OCI-LY3 (cell line): ENCODE measurements around the gene ELANE.

Source experiments
- H2AFZ ChIP-seq: fragments of 200-600, 300-600 bp; shearing (Covaris generic); 2 replicates; pipeline ENCODE4 v1.6.0; 2014; ENCODE audit warnings: antibody characterized with exemption, low read depth, low read length
- H3K27ac ChIP-seq: fragments of 200-600, 300-600 bp; sonication (generic); 2 replicates; pipeline ENCODE4 v1.5.1; 2014; ENCODE audit warnings: mild to moderate bottlenecking, low read length, moderate library complexity, mixed read lengths
- H3K27me3 ChIP-seq: fragments of 200-600, 300-600 bp; sonication (generic); 2 replicates; pipeline ENCODE4 v1.6.1; 2014; ENCODE audit warnings: low read depth, low read length, mixed read lengths
- H3K36me3 ChIP-seq: fragments of 200-600, 300-600 bp; sonication (generic); replicated peaks from 2 replicates; pipeline ENCODE3; 2014; ENCODE audit warnings: low read depth, low read length, mixed read lengths
- H3K4me1 ChIP-seq: fragments of 300-600, 200-600 bp; sonication (generic); 2 replicates; pipeline ENCODE4 v1.6.1; 2014; ENCODE audit warnings: low read length, mixed read lengths
- H3K4me2 ChIP-seq: fragments of 200-600, 300-600 bp; sonication (generic); 2 replicates; pipeline ENCODE4 v1.6.1; 2014; ENCODE audit warnings: low read length, mixed read lengths
- H3K4me3 ChIP-seq: fragments of 300-600, 200-600 bp; sonication (generic); 2 replicates; pipeline ENCODE4 v1.5.1; 2014; ENCODE audit warnings: antibody characterized with exemption, mild to moderate bottlenecking, low read length, moderate library complexity
- H3K79me2 ChIP-seq: fragments of 300-600, 200-600 bp; shearing (Covaris generic); 2 replicates; pipeline ENCODE4 v1.6.1; 2014; ENCODE audit warnings: mild to moderate bottlenecking, low read length, mixed read lengths
- H3K9ac ChIP-seq: fragments of 300-600, 200-600 bp; shearing (Covaris generic); 2 replicates; pipeline ENCODE4 v1.6.0; 2014; ENCODE audit warnings: mild to moderate bottlenecking, low read length, moderate library complexity
- H3K9me3 ChIP-seq: fragments of 200-600, 300-600 bp; shearing (Covaris generic); 2 replicates; pipeline ENCODE4 v1.6.1; 2014; ENCODE audit warnings: low read length, mixed read lengths; ENCODE audit not compliant: insufficient read depth
- H4K20me1 ChIP-seq: fragments of 200-600, 300-600 bp; sonication (generic); 2 replicates; pipeline ENCODE4 v1.6.1; 2016; ENCODE audit warnings: low read length, mixed read lengths; ENCODE audit not compliant: insufficient read depth
- CTCF ChIP-seq: fragments of 200-600, 300-600 bp; sonication (generic); IDR thresholded peaks from 2 replicates; pipeline ENCODE4 v1.5.1; 2014; ENCODE audit warnings: antibody characterized with exemption, low read length, low read depth
- EZH2phosphoT487 ChIP-seq: fragments of 200-600 bp; shearing (Covaris generic); IDR thresholded peaks from 2 replicates; pipeline ENCODE4 v1.6.1; 2018; ENCODE audit warnings: antibody characterized with exemption, mixed run types, low read depth

The ELANE gene

GRCh38 chr19:858284-858683 lies 6.2 kb downstream of the ELANE start:
- Histone ChIP-seq H3K4me3 (no peak overlapping the region), H3K27me3 (no peaks in the 10 kb centered on the region), H3K79me2 (no peaks in the 10 kb centered on the region), H2AFZ (no peak overlapping the region), H3K4me1 (0 out of 2 replicates have a peak, but pooled peaks cover 1% of the 10 kb centered on the region), H3K9me3 (no peaks in the 10 kb centered on the region), H3K4me2 (no peak overlapping the region), H3K9ac (no peak overlapping the region), H3K36me3 (no peaks in the 10 kb centered on the region), H4K20me1 (no peaks in the 10 kb centered on the region), H3K27ac (no peak overlapping the region)
- no peak for TF ChIP-seq EZH2phosphoT487
- TF ChIP-seq CTCF = no peak

- no peak within 1 kb of the TSS for H3K4me2 ChIP-seq
- H4K20me1 ChIP-seq = no peaks in the 10 kb centered on the region
- H3K4me1 ChIP-seq = peaks cover 9% of the 10 kb centered on the region
- no peak within 1 kb of the TSS for H3K27ac ChIP-seq
- no peak within 1 kb of the TSS for H2AFZ ChIP-seq
- H3K9me3 ChIP-seq = no peaks in the 10 kb centered on the region
- H3K27me3 ChIP-seq = no peaks in the 10 kb centered on the region
- no peaks in the 10 kb centered on the region for H3K36me3 ChIP-seq
- H3K4me3 ChIP-seq = no peak within 1 kb of the TSS
- no peak within 1 kb of the TSS for H3K9ac ChIP-seq
- TF ChIP-seq EZH2phosphoT487 = no peak
- no peak for TF ChIP-seq CTCF
- H3K79me2 ChIP-seq = no peaks in the 10 kb centered on the region
These were observed 7.1 kb downstream of the ELANE start, which contains the start of gene CFD for GRCh38 chr19:858868-859843. Gene CFD (plus strand): TSS chr19:859664. CDS start chr19:859690, 26 bp downstream.

- TF ChIP-seq EZH2phosphoT487 (no peak), CTCF (no peak)
- Histone ChIP-seq H3K4me2 (no peak overlapping the region), H3K36me3 (peaks cover 3% of the 10 kb centered on the region), H3K9ac (no peak overlapping the region), H3K9me3 (no peaks in the 10 kb centered on the region), H3K4me3 (no peak overlapping the region), H3K27ac (no peak overlapping the region), H3K27me3 (no peaks in the 10 kb centered on the region), H4K20me1 (no peaks in the 10 kb centered on the region), H3K79me2 (no peaks in the 10 kb centered on the region), H2AFZ (no peak overlapping the region), H3K4me1 (peaks cover 20% of the 10 kb centered on the region)
These were observed 9.1 kb downstream of the ELANE start for GRCh38 chr19:861141-861755.
